Activated CD4-positive, alpha-beta T cell treated with anti-CD3 and anti-CD28 coated beads for 48 hours (primary cell): ENCODE results near the gene ADAMTS18.
"Not testable (repeated sequence)": the region's sequence is repeated elsewhere in the genome, so short reads cannot be mapped to it uniquely, and the experiment has no call there.

ENCODE experiments used
- DNase-seq: peaks from one replicate; pipeline ENCODE4 v3.0.0-alpha.2; 2020

ADAMTS18 gene

GRCh38 chr16:77277141-77277540 is 157.7 kb downstream of the ADAMTS18 start:
- no peak for DNase-seq

- no peak for DNase-seq
Observed at GRCh38 chr16:77276661-77277060, 158.2 kb downstream of the ADAMTS18 start.

GRCh38 chr16:77275303-77275702 is 159.5 kb downstream of the ADAMTS18 start:
- DNase-seq = not testable (repeated sequence)

GRCh38 chr16:77273815-77274214 is 161.0 kb downstream of the ADAMTS18 start:
- no peak for DNase-seq

GRCh38 chr16:77271532-77272426 is 163.1 kb downstream of the ADAMTS18 start:
- DNase-seq = no peak

GRCh38 chr16:77266185-77266584 is 168.6 kb downstream of the ADAMTS18 start:
- DNase-seq = not testable (repeated sequence)

GRCh38 chr16:77262971-77263370 is 171.9 kb downstream of the ADAMTS18 start:
- no peak for DNase-seq

GRCh38 chr16:77250400-77250799 is 184.4 kb downstream of the ADAMTS18 start:
- no peak for DNase-seq

- DNase-seq = no peak
Observed at GRCh38 chr16:77246150-77246549, 188.7 kb downstream of the ADAMTS18 start.

GRCh38 chr16:77242471-77242870 is 192.4 kb downstream of the ADAMTS18 start:
- DNase-seq = not testable (repeated sequence)

- no peak for DNase-seq
Observed at GRCh38 chr16:77238593-77238992, 196.2 kb downstream of the ADAMTS18 start.

GRCh38 chr16:77236063-77236511 is 198.7 kb downstream of the ADAMTS18 start:
- DNase-seq = peak; percentile 92

- DNase-seq = no peak
Observed at GRCh38 chr16:77234611-77235010, 200.2 kb downstream of the ADAMTS18 start.

- no peak for DNase-seq
Observed at GRCh38 chr16:77233799-77234519, 200.9 kb downstream of the ADAMTS18 start.
